ENCODE data around the gene TBXA2R.
"Not testable (repeated sequence)": the region's sequence is repeated elsewhere in the genome, so short reads cannot be mapped to it uniquely, and the experiment has no call there.

Gene TBXA2R

GRCh38 chr19:3572855-3573161, 33.9 kb downstream of the TBXA2R start, which contains the start of gene HMG20B:
Gene HMG20B (plus strand): TSS chr19:3572944. CDS start chr19:3573310, 366 bp downstream.
- Mint-ChIP-seq H3K4me1 (peaks cover 13% of the 10 kb centered on the region), H3K9me3 (no peaks in the 10 kb centered on the region), H3K27ac (peak within 1 kb of the TSS in 2 of 3 experiments; percentile 16 to 46), H3K36me3 (ENCODE audit: low read depth) (peaks cover 13% of the 10 kb centered on the region), H3K4me3 (peak within 1 kb of the TSS; percentile 82 to 86 (median 86)), H3K27me3 (ENCODE audit: low read depth) (peaks cover 13% of the 10 kb centered on the region)
- no peak for TF ChIP-seq CTCF (IDR thresholded peaks at IDR 0.05; ENCODE audit: unreplicated experiment in 3 of 3)

GRCh38 chr19:3572132-3572854, 34.4 kb downstream of the TBXA2R start:
- TF ChIP-seq CTCF (IDR thresholded peaks at IDR 0.05; ENCODE audit: unreplicated experiment in 3 of 3), result no peak
- peaks cover 13% of the 10 kb centered on the region for H3K36me3 Mint-ChIP-seq (ENCODE audit: low read depth)
- H3K4me3 Mint-ChIP-seq, result peak overlapping the region; percentile 74 to 86 (median 82)
- peak overlapping the region in 1 of 3 experiments; percentile 16 for H3K27ac Mint-ChIP-seq
- no peaks in the 10 kb centered on the region for H3K9me3 Mint-ChIP-seq
- H3K4me1 Mint-ChIP-seq, result peaks cover 13% of the 10 kb centered on the region
- peaks cover 13% of the 10 kb centered on the region for H3K27me3 Mint-ChIP-seq (ENCODE audit: low read depth)

- Mint-ChIP-seq H3K9me3 (no peaks in the 10 kb centered on the region), H3K27ac (no peak overlapping the region), H3K27me3 (ENCODE audit: low read depth) (peaks cover 11% of the 10 kb centered on the region), H3K36me3 (ENCODE audit: low read depth) (peaks cover 13% of the 10 kb centered on the region), H3K4me3 (no peak overlapping the region), H3K4me1 (peaks cover 13% of the 10 kb centered on the region)
- no peak for TF ChIP-seq CTCF (IDR thresholded peaks at IDR 0.05; ENCODE audit: unreplicated experiment in 3 of 3)
These were observed 36.1 kb downstream of the TBXA2R start for GRCh38 chr19:3570606-3571011.

- H3K27ac Mint-ChIP-seq; H3K27me3 Mint-ChIP-seq (ENCODE audit: low read depth); H3K4me1 Mint-ChIP-seq; H3K36me3 Mint-ChIP-seq (ENCODE audit: low read depth); H3K4me3 Mint-ChIP-seq; H3K9me3 Mint-ChIP-seq: not testable (repeated sequence)
These were observed 36.6 kb downstream of the TBXA2R start for GRCh38 chr19:3570042-3570441.

GRCh38 chr19:3565139-3565538, 41.5 kb downstream of the TBXA2R start:
- no peaks in the 10 kb centered on the region for H3K27me3 Mint-ChIP-seq (ENCODE audit: low read depth)
- H3K9me3 Mint-ChIP-seq, result no peaks in the 10 kb centered on the region
- no peaks in the 10 kb centered on the region for H3K4me1 Mint-ChIP-seq
- H3K27ac Mint-ChIP-seq, result no peak overlapping the region
- no peak overlapping the region for H3K4me3 Mint-ChIP-seq
- H3K36me3 Mint-ChIP-seq (ENCODE audit: low read depth), result no peaks in the 10 kb centered on the region
- no peak for TF ChIP-seq CTCF (IDR thresholded peaks at IDR 0.05; ENCODE audit: unreplicated experiment in 3 of 3)

- Mint-ChIP-seq H3K9me3 (no peaks in the 10 kb centered on the region), H3K27ac (no peak overlapping the region), H3K27me3 (ENCODE audit: low read depth) (no peaks in the 10 kb centered on the region), H3K36me3 (ENCODE audit: low read depth) (no peaks in the 10 kb centered on the region), H3K4me1 (no peaks in the 10 kb centered on the region), H3K4me3 (no peak overlapping the region)
- TF ChIP-seq CTCF (IDR thresholded peaks at IDR 0.05; ENCODE audit: unreplicated experiment in 3 of 3), result no peak
These were observed 42.8 kb downstream of the TBXA2R start for GRCh38 chr19:3563709-3564524.

All from nephron (organoid).